WERI-Rb-1 (cell line): ENCODE data around the gene PRSS38.

Source experiments
- DNase-seq: peaks from one replicate; pipeline ENCODE4 v3.0.0-alpha.2; 2020
- H3K27ac ChIP-seq: fragments of 250-450 bp; sonication (Bioruptor Pico); 2 replicates; pipeline ENCODE4 v1.5.1; 2020; ENCODE audit warnings: mild to moderate bottlenecking, moderate library complexity
- H3K27me3 ChIP-seq: fragments of 250-450 bp; sonication (Bioruptor Pico); 2 replicates; pipeline ENCODE4 v1.5.1; 2021; ENCODE audit warnings: mild to moderate bottlenecking, low read depth, moderate library complexity; ENCODE audit not compliant: insufficient read depth, severe bottlenecking
- H3K36me3 ChIP-seq: fragments of 250-450 bp; sonication (Bioruptor Pico); 2 replicates; pipeline ENCODE4 v1.5.1; 2020; ENCODE audit warnings: mild to moderate bottlenecking, moderate library complexity
- H3K4me3 ChIP-seq: 2 replicates; pipeline ENCODE4 v1.5.1; 2011; ENCODE audit warnings: low read depth, mild to moderate bottlenecking, control low read depth, low read length
- H3K9me3 ChIP-seq: fragments of 250-450 bp; sonication (Bioruptor Pico); 2 replicates; pipeline ENCODE4 v1.5.1; 2021; ENCODE audit warnings: mild to moderate bottlenecking, moderate library complexity; ENCODE audit not compliant: severe bottlenecking
- TF ChIP-seq, protein P1 (sequence below): IDR thresholded peaks from 2 replicates; pipeline ENCODE4 v1.5.1; 2011; ENCODE audit warnings: low read depth, mild to moderate bottlenecking, control low read depth, inconsistent platforms, low read length

Gene PRSS38

GRCh38 chr1:227815468-227816409, at the start of gene PRSS38:
TSS of gene PRSS38 (plus strand) at chr1:227815675. CDS start at chr1:227815717, 42 bp downstream.
- TF ChIP-seq, protein P1, sequence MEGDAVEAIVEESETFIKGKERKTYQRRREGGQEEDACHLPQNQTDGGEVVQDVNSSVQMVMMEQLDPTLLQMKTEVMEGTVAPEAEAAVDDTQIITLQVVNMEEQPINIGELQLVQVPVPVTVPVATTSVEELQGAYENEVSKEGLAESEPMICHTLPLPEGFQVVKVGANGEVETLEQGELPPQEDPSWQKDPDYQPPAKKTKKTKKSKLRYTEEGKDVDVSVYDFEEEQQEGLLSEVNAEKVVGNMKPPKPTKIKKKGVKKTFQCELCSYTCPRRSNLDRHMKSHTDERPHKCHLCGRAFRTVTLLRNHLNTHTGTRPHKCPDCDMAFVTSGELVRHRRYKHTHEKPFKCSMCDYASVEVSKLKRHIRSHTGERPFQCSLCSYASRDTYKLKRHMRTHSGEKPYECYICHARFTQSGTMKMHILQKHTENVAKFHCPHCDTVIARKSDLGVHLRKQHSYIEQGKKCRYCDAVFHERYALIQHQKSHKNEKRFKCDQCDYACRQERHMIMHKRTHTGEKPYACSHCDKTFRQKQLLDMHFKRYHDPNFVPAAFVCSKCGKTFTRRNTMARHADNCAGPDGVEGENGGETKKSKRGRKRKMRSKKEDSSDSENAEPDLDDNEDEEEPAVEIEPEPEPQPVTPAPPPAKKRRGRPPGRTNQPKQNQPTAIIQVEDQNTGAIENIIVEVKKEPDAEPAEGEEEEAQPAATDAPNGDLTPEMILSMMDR: no peak
- no peak within 1 kb of the TSS for H3K27ac ChIP-seq

GRCh38 chr1:227766015-227766634, 49.4 kb upstream of the PRSS38 start:
- no peak for DNase-seq
- H3K27ac ChIP-seq: no peak overlapping the region
- TF ChIP-seq, protein P1: no peak
- H3K9me3 ChIP-seq: no peaks in the 10 kb centered on the region
- H3K27me3 ChIP-seq: no peaks in the 10 kb centered on the region
- no peaks in the 10 kb centered on the region; the same call in 1 of the 2 replicates for H3K36me3 ChIP-seq
- H3K4me3 ChIP-seq: no peak overlapping the region

More at GRCh38 chr1:227815468-227816409, at the start of gene PRSS38:
- DNase-seq: no peak
- Histone ChIP-seq H3K9me3 (no peaks in the 10 kb centered on the region), H3K27me3 (no peaks in the 10 kb centered on the region), H3K36me3 (no peaks in the 10 kb centered on the region), H3K4me3 (no peak within 1 kb of the TSS)

DNA sequence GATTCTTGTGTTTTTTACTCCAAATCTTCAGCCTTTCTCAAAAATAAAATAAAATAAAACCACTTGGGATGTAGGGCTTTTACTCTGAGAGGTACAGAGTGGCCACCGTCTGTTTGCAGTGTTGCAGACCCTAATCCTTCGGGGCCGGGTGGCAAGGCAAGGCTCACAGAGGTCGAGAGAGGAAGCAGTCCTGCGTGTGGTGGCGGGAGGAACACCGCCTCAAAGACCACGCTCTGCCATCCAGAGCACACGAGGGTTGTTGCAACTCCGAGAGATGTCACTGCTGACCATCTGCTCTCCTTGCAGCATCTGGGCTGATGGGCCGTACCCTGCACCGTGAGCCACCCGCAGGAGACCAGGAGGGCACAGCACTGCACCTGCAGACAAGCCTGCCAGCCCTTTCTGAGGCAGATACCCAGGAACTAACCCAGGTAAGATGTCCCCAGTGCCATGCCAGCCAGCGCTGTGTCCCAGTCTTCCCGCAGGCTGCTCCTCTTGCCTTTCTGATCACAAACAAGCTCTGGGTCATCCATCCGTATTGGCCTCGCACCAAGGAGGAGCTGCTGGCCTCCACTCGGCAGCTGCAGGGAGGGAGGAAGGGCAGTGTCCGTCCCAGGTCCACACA, 48.7 kb upstream of the PRSS38 start:
- Histone ChIP-seq H3K36me3 (no peaks in the 10 kb centered on the region; the same call in 1 of the 2 replicates), H3K4me3 (no peak overlapping the region), H3K27me3 (no peaks in the 10 kb centered on the region), H3K27ac (no peak overlapping the region), H3K9me3 (no peaks in the 10 kb centered on the region)
- TF ChIP-seq, protein P1: no peak
- no peak for DNase-seq

DNA sequence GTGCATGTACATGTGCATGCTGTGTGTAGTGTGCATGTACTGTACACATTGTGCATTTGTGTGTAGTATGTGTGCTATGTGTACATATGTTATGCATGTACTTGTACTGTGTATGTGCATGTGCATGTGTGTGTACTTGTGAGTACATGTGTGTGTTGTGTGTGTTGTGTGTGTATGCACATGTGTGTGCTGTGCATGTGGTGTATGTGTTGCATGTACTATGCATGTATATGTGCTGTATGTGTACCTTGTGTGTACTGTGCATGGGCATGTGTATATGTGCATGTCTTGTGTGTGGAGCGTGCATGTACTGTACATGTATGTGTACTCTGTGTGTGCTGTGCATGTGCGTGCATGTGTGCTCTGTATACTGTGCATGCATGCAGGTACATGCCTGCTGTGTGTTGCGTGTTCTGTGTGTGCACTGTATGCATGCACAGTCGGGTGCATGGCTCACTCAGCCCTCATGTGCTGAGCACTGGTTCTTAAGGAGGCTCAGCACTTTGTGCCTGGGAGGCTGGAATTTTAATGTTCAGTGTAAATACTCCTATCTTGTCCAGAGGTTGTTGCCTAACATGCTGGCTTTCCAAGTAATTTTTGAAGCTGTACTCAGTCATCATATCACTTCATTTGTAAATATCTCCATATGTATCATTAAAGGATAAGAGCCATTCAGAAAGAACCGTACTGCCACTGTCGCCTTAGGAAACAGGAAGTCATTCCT, 47.9 kb upstream of the PRSS38 start:
- TF ChIP-seq, protein P1: no peak
- H3K27ac ChIP-seq: no peak overlapping the region
- no peaks in the 10 kb centered on the region; the same call in 1 of the 2 replicates for H3K36me3 ChIP-seq
- H3K27me3 ChIP-seq: no peaks in the 10 kb centered on the region
- H3K4me3 ChIP-seq: no peak overlapping the region
- H3K9me3 ChIP-seq: no peaks in the 10 kb centered on the region
- DNase-seq: no peak

DNA sequence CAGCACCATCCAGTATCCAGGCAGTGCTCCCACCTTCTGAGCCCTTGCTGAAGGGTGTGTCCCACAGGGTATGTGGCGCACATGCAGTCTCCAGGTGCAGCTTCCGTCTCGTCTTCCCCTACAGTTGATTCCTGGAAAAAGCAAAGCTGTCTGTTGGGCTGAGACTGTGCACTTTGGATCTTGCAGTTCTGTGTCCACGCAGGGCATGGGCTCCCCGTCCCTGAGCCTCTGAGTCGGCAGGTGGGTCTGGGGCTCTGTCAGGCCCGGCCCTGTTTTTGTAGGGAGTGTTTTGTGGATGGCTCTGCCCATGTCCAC, 47.4 kb upstream of the PRSS38 start:
- no peaks in the 10 kb centered on the region for H3K27me3 ChIP-seq
- H3K27ac ChIP-seq: no peak overlapping the region
- H3K4me3 ChIP-seq: no peak overlapping the region
- TF ChIP-seq, protein P1: no peak
- DNase-seq: no peak
- no peaks in the 10 kb centered on the region for H3K9me3 ChIP-seq
- H3K36me3 ChIP-seq: no peaks in the 10 kb centered on the region; the same call in 1 of the 2 replicates
